HG03575 (cell line): Measurements from ENCODE around the gene HSDL2.

Experiments used
- ATAC-seq: cut with Tn5 transposase; IDR thresholded peaks from one replicate; pipeline ENCODE4 v1.9.1; 2021; ENCODE audit not compliant: unreplicated experiment, insufficient number of reproducible peaks, low FRiP score; ENCODE audit errors: extremely low read depth

HSDL2 gene

GRCh38 chr9:112380102-112380824 is at the start of gene HSDL2:
HSDL2 (plus strand) TSS chr9:112380108; CDS start chr9:112380164, 56 bp downstream.
- peak; percentile 2 for ATAC-seq

- no peak for ATAC-seq
These were observed 48.3 kb upstream of the HSDL2 start for GRCh38 chr9:112331674-112331952.

GRCh38 chr9:112332214-112332613 is 47.7 kb upstream of the HSDL2 start:
- ATAC-seq = no peak

- no peak for ATAC-seq
These were observed 47.3 kb upstream of the HSDL2 start for GRCh38 chr9:112332674-112332976.

- no peak for ATAC-seq
These were observed 46.8 kb upstream of the HSDL2 start, which contains the start of gene PTBP3 for GRCh38 chr9:112332977-112333638. PTBP3 (minus strand) TSS chr9:112333619; CDS start chr9:112297865, 35,754 bp downstream.

- ATAC-seq = no peak
These were observed 46.1 kb upstream of the HSDL2 start for GRCh38 chr9:112333639-112334431.

GRCh38 chr9:112334432-112334841 is 45.5 kb upstream of the HSDL2 start:
- no peak for ATAC-seq

- ATAC-seq = no peak
These were observed 42.4 kb upstream of the HSDL2 start for GRCh38 chr9:112337547-112337946.

- no peak for ATAC-seq
These were observed 41.3 kb upstream of the HSDL2 start for GRCh38 chr9:112338561-112338960.

GRCh38 chr9:112339886-112340285 is 40.0 kb upstream of the HSDL2 start:
- no peak for ATAC-seq

- no peak for ATAC-seq
These were observed 38.2 kb upstream of the HSDL2 start for GRCh38 chr9:112341730-112342129.

GRCh38 chr9:112348257-112349007 is 31.5 kb upstream of the HSDL2 start:
- no peak for ATAC-seq

GRCh38 chr9:112349008-112349333 is 30.9 kb upstream of the HSDL2 start:
- no peak for ATAC-seq

GRCh38 chr9:112351184-112351583 is 28.7 kb upstream of the HSDL2 start:
- no peak for ATAC-seq

GRCh38 chr9:112352209-112352608 is 27.7 kb upstream of the HSDL2 start:
- ATAC-seq = no peak

- no peak for ATAC-seq
These were observed 25.7 kb upstream of the HSDL2 start for GRCh38 chr9:112354081-112354743.

- ATAC-seq = no peak
These were observed 24.4 kb upstream of the HSDL2 start for GRCh38 chr9:112355427-112355897.

GRCh38 chr9:112360047-112360804 is 19.7 kb upstream of the HSDL2 start:
- no peak for ATAC-seq
